ENCODE data around the gene RABGGTA.

GRCh38 chr14:24266344-24267244 is 4.8 kb downstream of the RABGGTA start:
- TF ChIP-seq POLR2A (IDR thresholded peaks at IDR 0.05), result no peak
- TF ChIP-seq, protein P1, sequence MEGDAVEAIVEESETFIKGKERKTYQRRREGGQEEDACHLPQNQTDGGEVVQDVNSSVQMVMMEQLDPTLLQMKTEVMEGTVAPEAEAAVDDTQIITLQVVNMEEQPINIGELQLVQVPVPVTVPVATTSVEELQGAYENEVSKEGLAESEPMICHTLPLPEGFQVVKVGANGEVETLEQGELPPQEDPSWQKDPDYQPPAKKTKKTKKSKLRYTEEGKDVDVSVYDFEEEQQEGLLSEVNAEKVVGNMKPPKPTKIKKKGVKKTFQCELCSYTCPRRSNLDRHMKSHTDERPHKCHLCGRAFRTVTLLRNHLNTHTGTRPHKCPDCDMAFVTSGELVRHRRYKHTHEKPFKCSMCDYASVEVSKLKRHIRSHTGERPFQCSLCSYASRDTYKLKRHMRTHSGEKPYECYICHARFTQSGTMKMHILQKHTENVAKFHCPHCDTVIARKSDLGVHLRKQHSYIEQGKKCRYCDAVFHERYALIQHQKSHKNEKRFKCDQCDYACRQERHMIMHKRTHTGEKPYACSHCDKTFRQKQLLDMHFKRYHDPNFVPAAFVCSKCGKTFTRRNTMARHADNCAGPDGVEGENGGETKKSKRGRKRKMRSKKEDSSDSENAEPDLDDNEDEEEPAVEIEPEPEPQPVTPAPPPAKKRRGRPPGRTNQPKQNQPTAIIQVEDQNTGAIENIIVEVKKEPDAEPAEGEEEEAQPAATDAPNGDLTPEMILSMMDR (IDR thresholded peaks at IDR 0.05), result no peak

Data from breast epithelium (tissue), 3 donors.